SJCRH30 (cell line): ENCODE data around the gene TRAPPC14. TPM values are rescaled to one million over a fixed set of nuclear protein-coding genes. Genes with fewer than 3 reads are reported as not detected.

Source experiments
- DNase-seq, 2 experiments: peaks; one replicate each; pipeline ENCODE4 v3.0.0-alpha.2; 2015 to 2020
- H3K27ac ChIP-seq: fragments of 250-450 bp; sonication (Bioruptor Pico); 2 replicates; pipeline ENCODE4 v1.5.1; 2020; ENCODE audit warnings: mild to moderate bottlenecking, moderate library complexity
- H3K27me3 ChIP-seq: fragments of 250-450 bp; sonication (Bioruptor Pico); 2 replicates; pipeline ENCODE4 v1.5.1; 2020; ENCODE audit warnings: mild to moderate bottlenecking, moderate library complexity
- H3K36me3 ChIP-seq: fragments of 250-450 bp; sonication (Bioruptor Pico); 2 replicates; pipeline ENCODE4 v1.5.1; 2020; ENCODE audit warnings: mild to moderate bottlenecking, moderate library complexity
- H3K4me1 ChIP-seq: fragments of 250-450 bp; sonication (Bioruptor Pico); 2 replicates; pipeline ENCODE4 v1.5.1; 2020; ENCODE audit warnings: mild to moderate bottlenecking, moderate library complexity
- H3K4me3 ChIP-seq: fragments of 250-450 bp; sonication (Bioruptor Pico); 2 replicates; pipeline ENCODE4 v1.5.1; 2020; ENCODE audit warnings: mild to moderate bottlenecking, moderate library complexity
- H3K9me3 ChIP-seq: fragments of 250-450 bp; sonication (Bioruptor Pico); replicated peaks from 2 replicates; pipeline ENCODE4 v1.5.1; 2020; ENCODE audit warnings: mild to moderate bottlenecking, moderate library complexity
- total RNA-seq: library from RNA; depleted of rRNA; stranded (reverse); fragments of >200 nt; shearing (Covaris generic); gene quantifications from 2 replicates; pipeline ENCODE4 v1.2.3, GENCODE V29; 2014; rRNA removed

TRAPPC14 gene
- total RNA-seq, 1 experiment from 2014 or later, result 15.4 TPM

- Histone ChIP-seq H3K9me3 (no peaks in the 10 kb centered on the region), H3K4me1 (no peaks in the 10 kb centered on the region), H3K36me3 (peaks cover 36% of the 10 kb centered on the region), H3K4me3 (no peak overlapping the region), H3K27me3 (no peaks in the 10 kb centered on the region), H3K27ac (no peak overlapping the region)
- no peak for DNase-seq
Observed at GRCh38 chr7:100111156-100111555, 47.4 kb downstream of the TRAPPC14 start.

DNA sequence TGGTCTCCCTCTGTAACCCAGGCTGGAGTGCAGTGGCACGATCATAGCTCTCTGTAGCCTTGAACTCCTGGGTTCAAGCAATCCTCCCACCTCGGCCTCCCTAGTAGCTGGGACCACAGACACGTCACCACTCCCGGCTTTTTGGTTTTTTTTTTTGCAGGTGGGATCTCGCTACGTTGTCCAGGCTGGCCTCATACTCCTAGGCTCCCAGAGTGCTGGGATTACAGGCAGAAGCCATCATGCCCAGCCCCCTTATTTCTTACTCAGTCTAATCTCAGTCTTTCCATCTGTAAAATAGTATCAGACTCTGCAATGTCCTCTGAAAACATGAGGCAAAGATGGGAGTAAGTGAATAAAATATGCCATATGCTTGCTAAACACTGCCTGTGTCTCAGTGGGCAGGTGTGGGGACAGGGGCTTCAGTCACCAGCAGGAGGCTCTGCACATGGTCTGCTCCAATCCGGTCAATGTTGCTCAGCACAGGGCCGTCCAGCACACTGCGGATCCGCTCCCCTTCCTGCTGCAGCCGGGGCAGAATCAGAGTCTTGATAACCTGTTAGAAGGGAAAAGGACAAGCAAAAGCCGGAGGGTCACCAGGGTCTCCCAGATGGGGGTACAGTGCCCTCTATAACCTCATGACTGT is 48.9 kb downstream of the TRAPPC14 start:
- Histone ChIP-seq H3K4me3 (no peak overlapping the region), H3K27ac (no peak overlapping the region), H3K27me3 (no peaks in the 10 kb centered on the region), H3K36me3 (peaks cover 36% of the 10 kb centered on the region), H3K4me1 (no peaks in the 10 kb centered on the region), H3K9me3 (no peaks in the 10 kb centered on the region)
- DNase-seq, result no peak

DNA sequence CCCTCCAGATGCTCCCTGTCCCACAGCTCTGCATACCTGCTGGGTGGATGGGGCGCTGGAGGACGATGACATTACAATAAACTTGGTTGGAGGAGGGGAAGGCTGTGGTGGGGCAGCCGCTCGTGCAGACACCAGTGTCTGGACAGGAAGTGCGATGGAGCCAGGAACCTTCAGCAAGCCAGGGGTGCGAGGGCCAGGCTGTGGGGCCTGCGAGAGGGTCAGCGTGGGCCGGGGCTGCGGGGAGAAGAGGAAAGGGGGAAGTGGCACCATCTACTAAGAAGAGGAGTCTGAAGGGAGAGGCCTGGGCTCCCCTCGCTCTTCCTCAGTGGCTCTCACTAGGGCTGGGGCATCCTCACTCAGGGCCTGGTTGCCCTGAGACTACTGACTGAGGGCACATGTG is 50.6 kb downstream of the TRAPPC14 start:
- no peaks in the 10 kb centered on the region for H3K27me3 ChIP-seq
- no peak overlapping the region for H3K27ac ChIP-seq
- peaks cover 31% of the 10 kb centered on the region for H3K36me3 ChIP-seq
- H3K4me1 ChIP-seq, result no peaks in the 10 kb centered on the region
- DNase-seq, result no peak
- H3K4me3 ChIP-seq, result no peak overlapping the region
- H3K9me3 ChIP-seq, result no peaks in the 10 kb centered on the region

DNA sequence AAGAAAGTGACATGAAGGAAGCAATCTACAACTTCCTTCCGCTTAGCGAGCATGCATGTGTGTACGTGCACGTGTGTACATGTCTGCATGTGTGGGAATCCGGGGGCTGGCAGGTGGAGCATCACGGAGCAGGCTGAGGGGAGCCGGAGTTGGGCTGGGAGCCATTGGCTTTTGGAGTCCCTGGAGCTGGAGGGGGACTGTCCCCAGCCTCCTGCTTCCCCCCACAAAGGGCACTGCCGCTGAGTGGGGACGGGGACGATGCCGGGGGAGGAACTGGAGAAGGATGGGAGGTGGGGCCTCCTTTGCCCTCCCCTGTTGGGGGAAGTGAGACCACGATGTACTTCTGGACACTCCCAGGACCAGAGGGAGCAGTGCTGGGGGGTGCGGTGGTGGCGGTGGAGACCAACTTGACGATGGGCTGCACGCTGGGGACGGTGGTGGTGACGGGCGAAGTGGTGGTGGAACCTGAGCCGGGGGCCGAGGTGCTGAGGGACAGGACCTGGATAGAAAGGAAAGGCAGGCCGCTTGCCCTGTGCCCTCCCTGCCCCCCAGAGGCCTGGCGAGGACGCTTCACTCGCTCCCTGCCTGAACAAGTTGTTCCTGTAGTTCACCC is 51.3 kb downstream of the TRAPPC14 start:
- no peaks in the 10 kb centered on the region for H3K27me3 ChIP-seq

DNA sequence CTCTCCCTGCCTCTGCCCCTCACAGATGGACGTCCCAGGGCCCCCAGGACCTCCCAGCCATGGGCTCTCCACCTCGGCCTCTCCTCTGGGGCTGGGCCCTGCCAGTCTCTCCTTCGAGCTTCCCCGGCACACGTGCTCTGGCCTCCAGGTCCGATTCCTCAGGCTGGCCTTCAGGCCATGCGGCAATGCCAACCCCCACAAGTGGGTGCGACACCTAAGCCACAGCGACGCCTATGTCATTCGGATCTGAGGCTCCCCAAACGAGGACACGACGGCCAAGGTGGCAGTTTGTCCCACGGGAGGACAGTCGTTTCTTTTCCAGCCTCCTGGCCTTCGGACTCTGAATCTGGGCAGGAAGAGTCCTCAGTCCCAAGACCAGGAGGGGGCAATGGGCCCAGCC is 51.9 kb downstream of the TRAPPC14 start:
- no peak for DNase-seq
- Histone ChIP-seq H3K9me3 (no peaks in the 10 kb centered on the region), H3K4me1 (no peaks in the 10 kb centered on the region), H3K27ac (no peak overlapping the region), H3K4me3 (no peak overlapping the region), H3K36me3 (peaks cover 26% of the 10 kb centered on the region), H3K27me3 (no peaks in the 10 kb centered on the region)

More for the DNA sequence above, 51.3 kb downstream of the TRAPPC14 start:
- Histone ChIP-seq H3K36me3 (peaks cover 27% of the 10 kb centered on the region), H3K4me3 (no peak overlapping the region), H3K4me1 (no peaks in the 10 kb centered on the region), H3K9me3 (no peaks in the 10 kb centered on the region), H3K27ac (no peak overlapping the region)
- no peak for DNase-seq

DNA sequence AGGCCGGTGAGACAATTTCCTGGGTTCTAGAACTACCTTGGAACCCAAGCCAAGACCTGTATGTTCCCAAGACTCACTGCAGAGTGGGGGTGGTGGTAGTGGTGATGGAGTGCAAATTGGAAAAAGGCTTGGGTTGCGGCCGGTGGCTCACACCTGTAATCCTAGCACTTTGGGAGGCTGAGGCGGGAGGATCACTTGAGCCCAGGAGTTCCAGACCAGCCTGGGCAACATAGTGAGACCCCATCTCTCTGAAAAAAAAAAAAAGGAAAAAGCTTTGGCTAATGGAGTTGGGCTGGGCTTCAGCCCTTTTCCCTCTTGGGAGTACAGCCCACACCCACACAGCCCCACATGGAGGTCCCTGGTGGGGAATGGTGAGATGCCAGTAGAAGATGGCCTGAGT is 53.0 kb downstream of the TRAPPC14 start:
- no peaks in the 10 kb centered on the region for H3K9me3 ChIP-seq
- peaks cover 24% of the 10 kb centered on the region for H3K36me3 ChIP-seq
- H3K4me1 ChIP-seq, result no peaks in the 10 kb centered on the region
- no peak overlapping the region for H3K27ac ChIP-seq
- no peak for DNase-seq
- no peak overlapping the region for H3K4me3 ChIP-seq
- H3K27me3 ChIP-seq, result no peaks in the 10 kb centered on the region

Other genes with a start within 250 kb of the TRAPPC14 start
- gene TRIM4, start 239.2 kb downstream of the TRAPPC14 start, total RNA-seq, result 16.3 and 18.5 TPM in 2 replicates
- not detected in 2 replicates for gene GJC3, start 229.1 kb downstream of the TRAPPC14 start, total RNA-seq
- 0.10 TPM in 1 of 2 replicates, not detected in the other for gene AZGP1, start 182.7 kb downstream of the TRAPPC14 start, total RNA-seq
- gene ZKSCAN1, start 143.1 kb downstream of the TRAPPC14 start, total RNA-seq, result 17.7 and 20.0 TPM in 2 replicates
- 15.1 and 17.9 TPM in 2 replicates for gene ZSCAN21, start 108.9 kb downstream of the TRAPPC14 start, total RNA-seq
- 37.1 and 44.3 TPM in 2 replicates for gene ZNF3, start 77.0 kb downstream of the TRAPPC14 start, total RNA-seq
- gene COPS6, start 69.8 kb downstream of the TRAPPC14 start, total RNA-seq, result 115 and 126 TPM in 2 replicates
- 332 and 353 TPM in 2 replicates for gene MCM7, start 57.3 kb downstream of the TRAPPC14 start, total RNA-seq
- gene AP4M1, start 57.1 kb downstream of the TRAPPC14 start, total RNA-seq, result 9.9 and 13.9 TPM in 2 replicates
- gene TAF6, start 39.4 kb downstream of the TRAPPC14 start, total RNA-seq, result 42.2 and 47.8 TPM in 2 replicates
- gene CNPY4, start 39.1 kb downstream of the TRAPPC14 start, total RNA-seq, result 13.2 and 13.7 TPM in 2 replicates
- 1.4 and 1.6 TPM in 2 replicates for gene MBLAC1, start 31.8 kb downstream of the TRAPPC14 start, total RNA-seq
- gene LAMTOR4, start 9.8 kb downstream of the TRAPPC14 start, total RNA-seq, result 65.4 and 84.6 TPM in 2 replicates
- 7.4 and 8.0 TPM in 2 replicates for gene GAL3ST4, start 9.9 kb upstream of the TRAPPC14 start, total RNA-seq
- 16.7 and 17.2 TPM in 2 replicates for gene GPC2, start 18.7 kb upstream of the TRAPPC14 start, total RNA-seq
- gene STAG3, start 19.2 kb upstream of the TRAPPC14 start, total RNA-seq, result 0.10 and 1.3 TPM in 2 replicates
- gene PVRIG, start 61.2 kb upstream of the TRAPPC14 start, total RNA-seq, result not detected in 2 replicates
- gene SPDYE3, start 149.0 kb upstream of the TRAPPC14 start, total RNA-seq, result 0.06 TPM in 1 of 2 replicates, not detected in the other
- gene PILRB, start 199.4 kb upstream of the TRAPPC14 start, total RNA-seq, result 13.3 and 28.0 TPM in 2 replicates
- 0.83 TPM in 1 of 2 replicates, not detected in the other for gene PILRA, start 214.8 kb upstream of the TRAPPC14 start, total RNA-seq